ENCODE data around the gene MT2A.

MT2A gene

GRCh38 chr16:56657555-56658326, 49.4 kb downstream of the MT2A start, which contains the start of gene MT1F:
Gene MT1F (plus strand): TSS chr16:56657959. CDS start chr16:56658059, 100 bp downstream.
- no peak for TF ChIP-seq CTCF (IDR thresholded peaks at IDR 0.05; ENCODE audit: low read depth, low read length)
- no peak for DNase-seq
- Histone ChIP-seq H3K4me3 (ENCODE audit: low read depth, low read length) (no peak within 1 kb of the TSS), H3K27me3 (ENCODE audit: insufficient read depth, low read depth, severe bottlenecking) (no peaks in the 10 kb centered on the region), H3K9me3 (ENCODE audit: severe bottlenecking) (no peaks in the 10 kb centered on the region), H3K36me3 (no peaks in the 10 kb centered on the region), H3K27ac (no peak within 1 kb of the TSS)

GRCh38 chr16:56658327-56658875, 50.0 kb downstream of the MT2A start:
- no peaks in the 10 kb centered on the region for H3K27me3 ChIP-seq (ENCODE audit: insufficient read depth, low read depth, severe bottlenecking)

More at GRCh38 chr16:56658327-56658875, 50.0 kb downstream of the MT2A start:
- no peak for TF ChIP-seq CTCF (IDR thresholded peaks at IDR 0.05; ENCODE audit: low read depth, low read length)
- Histone ChIP-seq H3K9me3 (ENCODE audit: severe bottlenecking) (no peaks in the 10 kb centered on the region), H3K36me3 (no peaks in the 10 kb centered on the region), H3K27ac (no peak overlapping the region), H3K4me3 (ENCODE audit: low read depth, low read length) (no peak overlapping the region)
- DNase-seq, result no peak
